G401.6 (cell line): ENCODE data around the gene NSMCE1.
"Not testable (repeated sequence)": the region's sequence is repeated elsewhere in the genome, so short reads cannot be mapped to it uniquely, and the experiment has no call there.

Source experiments
- FAIRE-seq: peaks from 2 replicates; lab custom pipeline; 2012; peaks lifted over from hg19 to GRCh38; lab: Jason Lieb, UNC

NSMCE1 gene

DNA sequence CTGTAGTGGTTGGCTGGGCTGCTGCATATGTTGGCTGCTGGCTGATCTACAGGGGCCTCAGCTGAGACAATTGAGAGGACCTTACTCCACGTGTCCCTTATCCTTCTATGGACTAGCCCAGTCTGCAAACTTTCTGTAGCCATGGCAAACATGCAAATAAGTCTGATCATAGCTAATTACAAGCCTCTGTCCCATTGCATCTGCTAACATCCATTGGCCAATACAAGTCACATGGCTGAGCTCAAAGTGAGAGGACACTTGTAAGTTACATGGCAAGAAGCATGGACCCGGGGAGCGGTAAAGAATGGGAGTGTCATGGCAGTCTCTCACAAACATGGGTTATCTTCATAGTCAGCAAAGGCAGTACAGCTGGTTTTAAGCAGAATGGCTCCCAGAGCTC is 33.6 kb upstream of the NSMCE1 start:
- FAIRE-seq: no peak

DNA sequence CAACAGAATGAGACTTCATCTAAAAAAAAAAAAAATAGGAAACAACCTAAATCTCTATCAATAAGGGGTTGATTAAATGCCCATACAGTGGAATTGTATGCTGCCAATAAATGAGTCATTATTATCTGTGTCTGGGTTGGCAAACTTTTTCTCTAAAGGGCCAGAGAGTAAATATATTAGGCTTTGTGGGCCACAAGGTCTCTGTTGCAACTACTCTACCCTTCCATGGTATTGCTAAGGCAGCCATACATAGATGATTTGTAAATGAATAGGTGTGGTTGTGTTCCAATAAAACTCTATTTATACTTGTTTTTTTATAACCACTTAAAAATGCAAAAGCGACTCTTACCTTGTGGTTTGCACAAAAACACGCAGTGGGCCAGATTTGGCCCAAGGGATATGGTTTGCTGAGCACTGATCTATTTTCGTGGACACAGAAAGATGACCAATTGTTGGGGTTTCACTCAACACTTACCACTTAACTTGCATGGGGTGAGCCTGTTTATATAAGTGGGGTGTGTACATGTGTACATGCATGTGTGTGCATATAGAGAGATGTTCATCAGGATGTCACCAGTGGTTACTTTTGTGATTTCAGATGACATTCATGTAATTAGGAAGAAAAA is 32.8 kb upstream of the NSMCE1 start:
- no peak for FAIRE-seq

DNA sequence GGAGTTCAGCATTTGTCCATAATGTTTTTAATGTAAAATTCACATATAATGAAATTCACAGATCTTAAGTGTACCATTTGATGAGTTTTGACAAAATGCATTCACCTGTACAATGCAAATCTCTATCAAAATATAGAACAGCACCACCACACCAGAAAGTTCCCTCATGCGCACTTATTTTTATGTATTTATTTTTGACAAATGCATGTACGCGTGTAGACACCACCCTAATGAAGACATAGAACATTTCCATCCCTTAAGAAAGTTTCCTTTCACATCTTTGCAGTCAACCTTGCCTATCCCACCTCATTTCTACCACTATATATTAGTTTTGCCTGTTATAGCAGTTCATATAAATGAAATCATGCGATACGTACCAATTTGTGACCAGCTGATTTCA is 29.6 kb upstream of the NSMCE1 start:
- FAIRE-seq: no peak

DNA sequence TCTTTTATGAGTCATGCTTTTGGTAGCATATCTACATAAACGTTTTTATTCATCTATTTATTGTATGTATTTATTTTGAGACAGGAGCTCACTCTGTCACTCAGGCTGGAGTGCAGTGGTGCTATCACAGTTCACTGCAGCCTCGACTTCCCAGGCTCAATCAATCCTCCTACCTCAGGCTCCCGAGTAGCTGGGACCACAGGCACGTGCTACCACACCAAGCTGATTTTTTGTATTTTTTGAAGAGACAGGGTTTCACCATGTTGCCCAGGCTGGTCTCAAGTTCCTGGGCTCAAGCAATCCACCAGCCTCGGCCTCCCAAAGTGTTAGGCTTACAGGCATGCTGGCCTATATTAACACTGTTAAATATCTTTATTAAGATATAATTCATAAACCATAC is 24.8 kb upstream of the NSMCE1 start:
- no peak for FAIRE-seq

DNA sequence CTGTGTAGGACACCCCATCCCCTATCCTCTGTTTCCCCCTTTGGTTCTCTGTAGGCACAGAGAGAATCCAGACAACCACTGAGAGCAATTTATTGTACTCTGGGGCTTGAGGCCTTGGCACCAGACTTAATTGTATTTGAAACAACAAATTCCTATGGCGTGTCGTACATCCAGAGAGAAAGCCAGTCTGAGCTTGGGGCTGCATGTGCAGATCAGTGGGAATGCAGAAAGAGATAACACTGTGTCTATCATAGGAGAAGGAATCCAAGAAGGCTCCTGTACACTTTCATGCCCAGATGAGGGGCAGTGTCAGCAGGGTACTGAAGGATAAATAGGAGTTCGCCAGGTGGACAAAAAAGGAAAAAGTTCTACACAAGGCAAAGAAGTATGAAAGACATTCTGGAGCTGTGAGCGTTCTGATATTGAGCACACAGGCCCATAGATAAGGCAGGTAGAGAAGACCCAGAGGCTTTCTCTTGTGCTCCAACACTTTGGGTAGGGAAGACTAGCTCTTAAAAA is 23.2 kb upstream of the NSMCE1 start:
- FAIRE-seq: no peak

DNA sequence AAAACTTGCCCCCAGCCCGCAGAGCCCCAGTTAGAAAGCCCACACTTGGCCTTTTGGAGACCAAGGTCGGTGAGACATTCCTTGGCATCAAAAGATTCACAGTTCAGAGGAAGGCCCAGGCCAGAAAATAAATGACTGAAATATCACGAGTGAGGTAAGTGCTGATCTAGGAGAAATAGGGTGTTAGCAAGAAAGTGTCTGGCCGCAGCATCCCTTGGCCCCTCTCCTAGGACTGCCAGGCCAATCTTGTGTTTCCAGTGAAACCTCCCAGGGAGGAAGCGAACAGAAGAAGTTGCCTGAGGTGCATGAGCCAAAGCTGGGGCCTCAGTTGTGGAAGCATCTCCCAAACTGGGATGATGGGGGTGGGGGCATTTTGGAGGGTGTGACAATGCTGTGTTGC is 22.5 kb upstream of the NSMCE1 start:
- FAIRE-seq: no peak

DNA sequence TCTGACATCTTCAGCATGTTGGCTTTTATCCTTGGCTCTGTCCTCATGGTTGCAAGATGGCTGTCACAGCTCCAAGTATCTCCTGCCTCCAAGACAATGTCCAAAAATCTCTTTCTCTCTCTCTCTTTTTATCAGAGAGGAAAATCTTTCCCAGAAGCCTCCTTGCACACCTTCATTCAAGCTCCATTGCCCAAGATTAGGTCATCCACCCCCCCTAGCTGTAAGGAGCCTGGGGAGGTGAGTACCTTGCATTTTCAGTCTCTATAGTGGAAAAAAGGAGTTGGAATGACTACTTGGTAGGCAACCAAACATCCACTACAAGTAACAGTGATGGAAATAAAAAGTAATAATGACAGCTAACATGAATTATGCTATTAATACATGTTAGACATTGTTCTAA is 22.0 kb upstream of the NSMCE1 start:
- no peak for FAIRE-seq

DNA sequence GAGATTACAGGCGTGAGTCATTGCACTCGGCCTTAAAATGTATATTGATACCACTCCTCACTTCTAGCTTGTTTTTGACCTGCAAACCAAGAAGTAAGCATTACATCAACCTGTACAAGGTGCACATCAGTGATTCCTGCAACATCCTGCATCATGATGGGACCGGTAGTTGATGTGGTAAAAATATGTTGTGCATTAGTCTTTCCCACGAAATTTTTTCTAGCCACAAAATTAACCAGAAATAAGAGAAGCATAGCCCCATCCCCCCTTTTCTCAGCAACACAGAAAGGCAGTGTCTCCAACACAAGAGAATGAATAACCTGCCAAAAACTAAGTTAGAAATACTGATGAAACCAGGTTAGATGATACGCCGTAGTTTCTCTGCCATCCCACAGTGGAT is 21.1 kb upstream of the NSMCE1 start:
- FAIRE-seq: no peak

DNA sequence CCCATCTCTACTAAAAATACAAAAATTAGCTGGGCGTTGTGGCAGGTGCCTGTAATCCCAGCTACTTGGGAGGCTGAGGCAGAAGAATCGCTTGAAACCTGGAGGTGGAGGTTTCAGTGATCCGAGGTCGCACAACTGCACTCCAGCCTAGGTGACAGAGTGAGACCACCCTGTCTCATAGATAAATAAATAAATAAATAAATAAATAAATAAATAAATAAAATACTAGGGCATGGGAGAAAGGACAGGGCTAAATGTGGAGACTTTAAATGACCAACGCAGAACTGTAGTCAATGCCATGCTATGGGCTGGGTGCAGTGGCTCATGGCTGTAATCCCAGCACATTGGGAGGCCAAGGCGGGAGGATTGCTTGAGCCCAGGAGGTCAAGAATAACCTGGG is 19.7 kb upstream of the NSMCE1 start:
- not testable (repeated sequence) for FAIRE-seq

DNA sequence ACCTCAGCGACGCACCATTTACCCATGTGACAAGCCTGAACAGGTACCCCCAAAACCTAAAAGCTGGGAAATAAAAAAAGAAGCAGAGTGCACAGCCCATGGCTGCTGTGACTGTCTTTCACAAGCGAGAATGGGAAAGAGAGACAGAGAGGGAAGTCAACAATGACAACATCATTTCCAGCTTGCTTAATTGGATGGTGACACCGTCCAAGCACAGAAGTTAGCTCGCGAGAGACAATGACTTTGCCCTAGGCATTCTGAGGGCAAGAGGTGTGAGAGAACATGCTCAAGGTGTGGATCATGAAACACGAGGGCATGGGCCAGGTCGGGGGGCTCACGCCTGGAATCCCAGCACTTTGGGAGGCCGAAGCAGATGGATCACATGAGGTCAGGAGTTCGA is 19.3 kb upstream of the NSMCE1 start:
- FAIRE-seq: no peak

DNA sequence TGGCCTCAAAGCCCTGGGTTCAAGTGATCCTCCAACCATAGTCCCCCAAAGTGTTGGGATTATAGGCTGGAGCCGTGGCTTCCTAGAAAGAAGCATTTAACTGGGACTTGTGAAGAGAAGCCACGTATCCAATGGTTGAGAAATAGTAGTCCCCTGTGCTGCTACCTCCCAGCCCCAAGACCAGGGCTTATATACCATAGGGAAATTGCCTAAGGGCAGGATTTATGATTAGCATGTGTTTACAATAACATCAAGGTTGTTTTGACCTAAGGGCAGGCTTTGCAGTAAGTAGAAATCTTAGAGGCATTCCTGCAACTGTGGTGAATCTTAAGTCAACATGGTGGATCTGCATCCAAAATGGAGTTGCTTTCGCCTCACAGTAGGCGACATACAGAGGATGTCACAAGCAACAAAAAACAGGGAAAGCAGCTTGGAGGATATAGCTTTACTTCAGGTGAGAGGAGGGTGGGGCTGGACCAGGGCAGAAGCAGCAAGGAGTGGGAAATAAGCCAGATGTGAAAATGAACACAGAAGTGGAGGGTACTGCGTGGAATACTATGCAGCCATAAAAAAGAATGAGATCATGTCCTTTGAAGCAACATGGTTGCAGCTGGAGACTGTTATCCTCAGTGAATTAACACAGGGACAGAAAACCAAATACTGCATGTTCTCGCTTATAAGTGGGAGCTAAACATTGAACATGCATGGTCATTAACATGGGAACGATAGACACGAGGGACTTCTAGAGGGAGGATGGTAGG is 18.7 kb upstream of the NSMCE1 start:
- no peak for FAIRE-seq

DNA sequence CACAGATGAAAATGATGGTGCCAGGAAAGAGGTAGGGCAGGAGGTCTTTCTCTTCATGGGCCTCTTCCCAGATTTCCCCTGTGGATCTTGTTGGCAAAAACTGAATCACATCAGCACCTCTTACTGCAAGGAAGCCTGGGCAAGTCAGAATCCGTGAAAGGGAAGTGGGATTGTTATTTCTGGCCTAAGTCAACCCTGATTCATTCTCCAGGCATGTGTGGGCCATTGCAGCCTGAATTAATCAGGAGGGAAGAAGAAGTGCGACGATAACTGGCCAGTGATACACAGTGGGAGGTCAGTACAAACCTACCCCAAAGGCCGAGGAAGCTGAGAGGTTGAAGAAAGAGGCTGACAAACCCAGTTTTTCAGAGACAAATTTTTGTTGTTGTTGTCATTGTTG is 17.9 kb upstream of the NSMCE1 start:
- no peak for FAIRE-seq

DNA sequence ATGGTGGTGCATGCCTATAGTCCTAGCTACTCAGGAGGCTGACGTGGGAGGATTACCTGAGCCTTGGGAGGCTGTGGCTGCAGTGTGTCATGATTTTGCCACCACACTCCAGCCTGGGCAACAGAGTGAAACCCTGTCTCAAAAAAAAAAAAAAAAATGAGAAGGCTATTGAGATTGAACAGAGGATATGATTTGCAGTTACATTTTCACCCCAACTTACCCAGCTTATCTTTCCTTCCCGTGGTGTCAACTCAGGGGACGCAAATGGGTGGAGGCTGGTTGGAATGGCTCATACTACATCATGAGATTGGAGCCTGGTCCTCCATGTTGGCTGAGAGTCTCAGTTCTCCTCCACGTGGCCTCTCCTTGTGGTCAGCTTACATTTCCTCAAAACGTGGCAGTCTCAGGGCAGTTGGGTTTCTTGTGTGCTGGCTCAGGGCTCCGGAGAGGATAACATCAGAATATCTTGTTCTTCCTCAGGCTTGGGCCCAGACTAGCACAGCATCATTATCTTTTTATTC is 17.2 kb upstream of the NSMCE1 start:
- FAIRE-seq: no peak

DNA sequence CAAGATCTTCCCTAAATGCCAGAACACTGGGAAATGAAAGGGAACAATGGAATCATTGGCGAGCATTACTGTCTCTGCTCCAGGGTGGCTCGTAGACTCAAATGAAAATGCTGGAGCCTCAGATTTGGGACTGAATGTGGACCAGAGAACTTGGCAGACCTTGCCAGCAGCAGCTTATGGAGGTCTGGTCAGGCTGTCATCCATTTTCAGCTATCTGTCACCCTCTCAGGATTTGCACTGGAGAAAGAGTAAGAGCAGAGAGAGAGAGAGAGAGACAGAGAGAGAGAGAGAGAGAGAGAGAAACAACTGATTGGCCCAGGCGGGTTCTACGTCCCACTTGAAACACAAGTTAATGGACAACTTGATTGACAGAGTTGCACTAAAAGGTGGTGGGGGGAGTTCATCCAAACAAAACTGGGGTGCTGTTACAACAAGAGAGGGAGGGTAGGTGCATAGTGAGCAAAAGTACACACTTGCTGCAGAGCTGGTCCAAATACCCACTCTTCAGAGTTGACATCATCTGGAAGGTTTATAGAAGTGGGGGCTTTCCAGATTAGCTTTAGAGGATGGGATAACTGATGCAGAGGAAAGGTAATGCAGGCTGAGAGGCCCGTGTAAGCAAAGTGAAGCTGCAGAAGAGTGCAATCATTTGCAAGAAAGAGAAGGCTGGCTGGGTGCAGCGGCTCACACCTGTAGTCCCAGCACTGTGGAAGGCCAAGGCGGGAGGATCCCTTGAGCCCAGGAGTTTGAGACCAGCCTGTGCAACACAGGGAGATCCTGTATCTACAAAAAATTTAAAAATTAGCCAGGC is 16.5 kb upstream of the NSMCE1 start:
- no peak for FAIRE-seq

DNA sequence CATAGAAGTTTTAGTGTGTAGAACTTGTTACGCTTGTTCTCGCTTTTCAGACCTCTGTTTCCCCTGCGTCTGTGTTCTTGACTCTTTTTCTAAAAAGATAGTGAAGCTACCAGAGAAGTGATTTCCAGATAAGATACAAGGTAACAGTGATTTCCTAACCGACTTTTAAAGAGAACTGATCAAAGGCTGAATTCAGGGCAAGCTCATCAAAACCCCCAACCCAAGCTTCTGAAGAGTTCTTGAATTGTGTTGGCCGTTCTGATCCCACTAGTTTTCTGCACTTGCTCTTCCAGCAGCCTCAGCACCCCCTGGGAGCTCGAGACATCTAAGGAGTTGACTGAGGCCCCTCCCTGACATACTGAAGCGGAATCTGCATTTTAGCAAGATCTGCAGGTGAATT is 12.7 kb upstream of the NSMCE1 start:
- FAIRE-seq: no peak

DNA sequence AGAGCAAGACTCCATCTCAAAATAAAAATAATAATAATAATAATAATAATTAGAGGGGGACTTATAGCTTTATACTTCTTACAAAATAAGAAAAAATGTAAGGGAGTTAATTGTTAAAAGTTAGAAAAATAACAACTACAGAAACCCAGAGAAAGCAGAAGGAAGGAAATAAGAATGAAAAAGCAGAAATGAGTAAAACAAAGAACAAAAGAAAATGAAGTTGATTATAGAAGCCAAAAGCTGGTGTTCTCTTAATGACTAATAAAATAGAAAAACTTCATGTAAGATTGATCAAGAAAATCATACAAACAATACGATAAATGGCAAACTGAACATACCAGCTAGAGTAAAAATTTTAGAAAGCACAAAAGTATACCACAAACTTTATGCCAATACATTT is 6.8 kb upstream of the NSMCE1 start:
- FAIRE-seq: no peak

DNA sequence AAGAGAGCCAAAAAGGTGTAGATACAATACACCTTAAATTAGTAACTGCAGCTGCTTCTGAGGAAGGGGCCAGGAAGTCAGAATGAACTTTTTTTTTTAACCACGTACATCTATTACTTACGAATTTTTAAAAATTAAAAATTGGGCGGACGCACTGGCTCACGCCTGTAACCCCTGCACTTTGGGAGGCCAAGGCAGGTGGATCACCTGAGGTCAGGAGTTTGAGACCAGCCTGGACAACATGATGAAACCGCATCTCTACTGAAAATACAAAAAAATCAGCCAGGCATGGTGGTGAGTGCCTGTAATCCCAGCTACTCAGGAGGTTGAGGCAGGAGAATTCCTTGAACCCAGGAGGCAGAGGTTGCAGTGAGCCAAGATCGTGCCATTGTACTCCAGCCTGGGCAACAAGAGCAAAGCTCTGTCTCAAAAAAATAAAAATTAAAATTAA is 5.9 kb upstream of the NSMCE1 start:
- not testable (repeated sequence) for FAIRE-seq

DNA sequence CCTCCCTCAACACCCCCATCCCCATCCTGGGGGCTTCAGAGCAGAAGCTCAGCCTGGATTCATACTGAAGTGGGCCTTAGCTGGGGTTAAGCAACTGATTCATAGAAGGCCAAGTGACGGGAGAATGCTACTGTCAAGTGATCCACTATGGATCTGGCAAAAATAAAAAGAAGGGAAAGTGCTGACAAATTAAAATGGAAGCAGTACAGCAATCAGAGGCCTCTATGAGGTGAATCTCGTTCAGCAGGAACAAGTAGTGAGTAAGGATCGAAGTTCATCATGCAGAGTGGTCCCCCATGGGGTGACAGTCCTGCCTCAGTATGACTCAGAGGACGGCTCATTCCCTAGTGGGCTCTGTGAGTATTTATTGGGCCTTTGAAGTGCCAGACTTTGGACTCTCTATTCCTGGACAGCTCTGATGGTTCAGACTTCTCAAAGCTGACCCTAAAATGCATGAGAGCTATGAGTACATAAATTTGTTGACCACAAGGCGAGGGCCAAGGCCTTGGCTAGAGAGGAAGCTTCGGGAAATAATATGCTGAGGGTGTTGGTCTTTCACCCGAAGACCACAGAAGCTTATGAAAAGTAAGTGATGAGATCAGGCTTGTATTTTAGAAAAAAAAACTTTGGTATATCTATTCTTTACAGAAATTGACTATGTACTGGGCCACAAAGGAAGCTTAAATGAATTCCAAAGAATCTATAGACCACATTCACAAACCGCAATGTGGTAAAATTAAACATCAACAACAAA is 5.3 kb upstream of the NSMCE1 start:
- no peak for FAIRE-seq

DNA sequence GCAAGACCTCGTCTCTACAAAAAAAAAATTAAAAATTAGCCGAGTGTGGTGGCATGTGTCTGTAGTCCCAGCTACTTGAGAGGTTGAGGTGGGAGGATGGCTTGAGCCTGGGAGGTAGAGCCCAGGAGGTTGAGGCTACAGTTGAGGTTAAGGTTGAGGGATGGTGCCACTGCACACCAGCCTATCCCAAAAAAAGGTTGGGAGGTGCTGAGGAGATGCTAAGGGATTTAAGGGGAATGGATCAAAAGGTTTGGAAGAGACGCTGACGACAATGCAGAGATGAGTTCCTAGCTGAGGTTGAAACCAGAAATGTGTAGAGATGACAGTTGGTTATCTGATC is 4.7 kb upstream of the NSMCE1 start:
- no peak for FAIRE-seq

DNA sequence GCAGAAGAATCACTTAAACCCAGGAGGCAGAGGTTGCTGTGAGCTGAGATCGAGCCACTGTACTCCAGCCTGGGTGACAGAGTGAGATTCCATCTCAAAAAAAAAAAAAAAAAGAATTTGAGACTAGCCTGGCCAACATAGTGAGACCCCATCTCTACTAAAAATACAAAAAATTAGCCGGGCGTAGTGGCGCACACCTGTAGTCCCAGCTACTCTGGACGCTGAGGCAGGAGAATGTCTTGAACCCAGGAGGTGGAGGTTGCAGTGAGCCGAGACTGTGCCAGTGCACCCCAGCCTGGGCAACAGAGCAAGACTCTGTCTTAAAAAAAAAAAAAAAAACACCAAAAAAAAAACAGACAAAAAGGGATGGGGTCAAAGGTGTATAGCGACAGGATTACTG is 4.1 kb upstream of the NSMCE1 start:
- FAIRE-seq: not testable (repeated sequence)

DNA sequence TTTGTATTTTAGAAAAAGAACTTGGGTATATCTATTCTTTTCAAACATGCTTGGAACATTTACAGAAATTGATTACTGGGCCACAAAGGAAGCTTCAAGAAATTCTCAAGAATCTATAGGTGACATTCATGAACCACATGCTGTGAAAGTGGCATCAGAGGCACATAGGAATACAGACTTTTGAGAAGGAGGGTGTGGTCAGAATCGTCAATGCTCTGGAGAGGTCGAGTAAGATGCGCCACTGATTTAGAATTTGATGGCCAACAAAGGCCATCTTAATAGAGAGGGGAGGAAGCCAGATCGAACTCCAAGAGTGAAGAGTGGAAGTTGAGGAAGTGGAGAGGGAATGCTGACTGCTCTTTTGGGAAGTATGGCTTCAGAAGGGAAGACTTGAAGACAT is 3.5 kb upstream of the NSMCE1 start:
- no peak for FAIRE-seq

DNA sequence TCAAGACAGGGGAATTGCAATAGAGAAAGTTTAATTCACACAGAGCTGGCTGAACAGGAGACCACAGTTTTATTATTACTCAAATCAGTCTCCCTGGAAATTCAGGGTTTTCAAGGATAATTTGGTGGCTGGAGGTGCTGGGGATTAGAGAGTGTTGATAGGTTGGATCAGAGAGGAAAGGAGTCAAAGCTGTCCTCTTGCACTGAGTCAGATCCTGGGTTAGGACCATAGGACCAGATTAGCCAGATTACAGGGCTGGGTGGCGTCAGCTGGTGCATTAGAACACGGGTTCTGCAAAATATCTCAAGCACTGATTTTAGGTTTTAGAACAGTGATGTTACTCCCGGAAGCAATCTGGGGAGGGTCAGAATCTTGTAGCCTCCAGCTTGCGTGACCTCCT is 1.8 kb upstream of the NSMCE1 start:
- no peak for FAIRE-seq
